GM12892 (cell line): Measurements from ENCODE around the gene GM2A.

Experiments used
- POLR2A ChIP-seq: IDR thresholded peaks from 2 replicates; pipeline ENCODE4 v1.6.1; 2011; ENCODE audit warnings: low read depth, low read length, control low read depth
- POLR2AphosphoS5 ChIP-seq: IDR thresholded peaks from 2 replicates; pipeline ENCODE4 v1.6.1; 2011; ENCODE audit warnings: low read depth, low read length, control low read depth

- TF ChIP-seq POLR2A (no peak), POLR2AphosphoS5 (no peak)
These were observed 8.8 kb upstream of the GM2A start for GRCh38 chr5:151244206-151244605.
